HepG2 (cell line): Measurements from ENCODE around the gene GPC3.

Experiments used
- SIX4 ChIP-seq: sonication (generic); formaldehyde crosslinking; IDR thresholded peaks from 2 replicates; pipeline ENCODE4 v1.4.0; 2020; ENCODE audit warnings: missing genetic modification reagents
- ZNF282 ChIP-seq: fragments of 450-650 bp; IDR thresholded peaks from 2 replicates; pipeline ENCODE4 v1.6.1; 2018; ENCODE audit not compliant: partially characterized antibody
- TF ChIP-seq, protein P1 (sequence below): sonication (generic); formaldehyde crosslinking; IDR thresholded peaks from 2 replicates; pipeline ENCODE4 v1.4.0; 2020; ENCODE audit warnings: missing genetic modification reagents; ENCODE audit errors: not compliant biosample characterization

DNA sequence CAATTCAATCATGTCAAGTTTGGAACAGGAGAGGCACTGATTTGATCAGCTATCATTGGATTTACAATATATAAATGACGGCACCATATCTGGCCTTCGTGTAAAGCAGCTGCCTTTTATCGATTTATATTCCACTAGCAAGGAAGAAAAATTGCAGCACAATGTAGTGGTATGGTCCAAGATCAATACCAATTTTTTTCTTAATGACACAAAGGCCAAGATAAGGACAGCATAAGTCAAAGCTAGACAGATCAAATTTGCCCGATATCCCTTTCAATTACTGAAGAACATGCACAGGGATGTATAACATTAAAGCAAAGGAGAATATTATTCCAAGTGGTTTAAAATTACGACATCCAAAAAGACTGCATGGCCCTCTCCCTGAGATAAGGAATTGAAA is 167.4 kb downstream of the GPC3 start:
- TF ChIP-seq SIX4 (CRISPR knock-in tag) (no peak), ZNF282 (no peak)
- TF ChIP-seq, protein P1, sequence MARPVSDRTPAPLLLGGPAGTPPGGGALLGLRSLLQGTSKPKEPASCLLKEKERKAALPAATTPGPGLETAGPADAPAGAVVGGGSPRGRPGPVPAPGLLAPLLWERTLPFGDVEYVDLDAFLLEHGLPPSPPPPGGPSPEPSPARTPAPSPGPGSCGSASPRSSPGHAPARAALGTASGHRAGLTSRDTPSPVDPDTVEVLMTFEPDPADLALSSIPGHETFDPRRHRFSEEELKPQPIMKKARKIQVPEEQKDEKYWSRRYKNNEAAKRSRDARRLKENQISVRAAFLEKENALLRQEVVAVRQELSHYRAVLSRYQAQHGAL: no peak
